NCI-H1694 treated with DMSO at 0.1 percent for 48 hours (cell line): Measurements from ENCODE around the gene INPP5A.

ENCODE experiments used
- DNase-seq: peaks from one replicate; lab custom pipeline; 2025; lab: John Stamatoyannopoulos, UW

INPP5A gene

DNA sequence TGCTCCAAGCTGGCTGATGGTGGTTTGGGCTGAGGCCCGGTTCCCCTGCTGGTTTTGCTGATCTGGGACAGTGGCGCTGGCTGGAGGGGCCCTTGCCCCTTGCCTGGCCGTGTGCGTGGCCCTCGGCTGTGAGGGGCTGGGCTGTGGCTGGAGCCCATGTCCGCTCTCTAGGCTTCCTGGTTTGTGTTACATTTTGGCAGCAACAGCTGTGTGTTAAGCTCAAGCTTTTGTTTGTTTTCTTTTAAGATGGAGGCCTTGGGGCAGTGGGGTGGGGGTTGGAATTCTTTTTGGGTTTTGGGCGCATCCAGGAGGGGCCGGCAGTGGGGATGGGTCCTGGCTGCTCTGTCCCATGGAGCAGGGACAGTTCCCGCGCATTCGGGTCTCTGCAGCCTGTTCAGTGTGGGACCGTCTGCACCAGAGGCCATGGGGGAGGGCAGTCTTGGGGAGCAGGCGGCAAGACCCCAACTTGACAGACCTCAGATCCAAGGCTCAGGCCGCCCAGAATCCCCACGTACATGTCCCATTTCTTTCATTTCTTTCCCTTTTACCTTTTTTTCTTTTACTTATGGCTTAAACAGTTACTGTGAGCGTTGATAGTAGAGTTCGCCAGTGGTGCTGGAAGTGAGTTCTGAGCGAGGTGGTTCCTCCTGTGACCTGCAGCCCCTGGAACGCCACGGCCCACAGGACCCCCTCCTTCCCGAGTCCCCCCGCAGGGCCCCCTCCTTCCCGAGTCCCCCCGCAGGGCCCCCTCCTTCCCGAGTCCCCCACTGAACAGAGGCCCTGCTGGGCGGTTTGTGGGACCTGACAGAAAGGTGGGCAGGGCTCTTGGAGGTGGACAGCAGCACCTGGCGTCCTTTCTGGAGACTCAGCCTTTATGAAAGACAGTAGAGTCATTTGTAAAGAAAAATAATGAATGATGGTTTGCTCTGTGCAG lies 75.3 kb downstream of the INPP5A start:
- no peak for DNase-seq

DNA sequence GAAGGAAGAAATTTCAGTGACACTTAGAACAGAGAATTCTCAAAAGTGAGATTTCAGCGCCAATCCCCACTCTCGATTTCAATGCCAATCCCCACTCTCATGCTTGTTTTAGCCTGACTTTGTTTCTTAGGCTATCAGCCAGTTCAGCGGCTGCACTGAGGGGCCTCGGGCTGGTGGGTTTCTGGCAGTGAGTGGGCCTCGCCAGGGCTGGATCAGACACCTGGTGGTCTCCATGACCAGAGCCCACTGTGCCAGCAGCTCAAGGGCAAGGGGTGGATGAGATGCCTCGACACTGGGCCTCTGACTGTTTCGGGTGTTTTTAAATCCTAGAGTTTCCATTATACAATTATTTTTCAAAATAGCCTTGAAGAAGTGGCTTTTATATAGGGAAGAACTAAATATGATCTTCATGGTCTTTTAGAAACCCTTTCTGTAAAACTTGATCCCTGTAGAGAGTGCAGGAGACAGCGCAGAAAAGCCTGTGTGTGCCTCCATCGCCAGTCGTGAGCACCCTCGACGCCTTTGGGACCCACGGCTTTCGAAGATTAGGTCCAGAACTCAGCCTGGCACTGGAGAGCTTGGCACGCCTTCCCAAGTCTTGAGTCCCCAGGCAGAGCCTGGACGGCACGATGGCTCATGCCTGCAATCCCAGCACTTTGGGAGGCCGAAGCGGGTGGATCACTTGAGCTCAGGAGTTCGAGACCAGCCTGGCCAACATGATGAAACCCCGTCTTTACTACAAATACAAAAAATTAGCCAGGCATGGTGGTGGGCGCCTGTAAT lies 76.2 kb downstream of the INPP5A start:
- DNase-seq = no peak

DNA sequence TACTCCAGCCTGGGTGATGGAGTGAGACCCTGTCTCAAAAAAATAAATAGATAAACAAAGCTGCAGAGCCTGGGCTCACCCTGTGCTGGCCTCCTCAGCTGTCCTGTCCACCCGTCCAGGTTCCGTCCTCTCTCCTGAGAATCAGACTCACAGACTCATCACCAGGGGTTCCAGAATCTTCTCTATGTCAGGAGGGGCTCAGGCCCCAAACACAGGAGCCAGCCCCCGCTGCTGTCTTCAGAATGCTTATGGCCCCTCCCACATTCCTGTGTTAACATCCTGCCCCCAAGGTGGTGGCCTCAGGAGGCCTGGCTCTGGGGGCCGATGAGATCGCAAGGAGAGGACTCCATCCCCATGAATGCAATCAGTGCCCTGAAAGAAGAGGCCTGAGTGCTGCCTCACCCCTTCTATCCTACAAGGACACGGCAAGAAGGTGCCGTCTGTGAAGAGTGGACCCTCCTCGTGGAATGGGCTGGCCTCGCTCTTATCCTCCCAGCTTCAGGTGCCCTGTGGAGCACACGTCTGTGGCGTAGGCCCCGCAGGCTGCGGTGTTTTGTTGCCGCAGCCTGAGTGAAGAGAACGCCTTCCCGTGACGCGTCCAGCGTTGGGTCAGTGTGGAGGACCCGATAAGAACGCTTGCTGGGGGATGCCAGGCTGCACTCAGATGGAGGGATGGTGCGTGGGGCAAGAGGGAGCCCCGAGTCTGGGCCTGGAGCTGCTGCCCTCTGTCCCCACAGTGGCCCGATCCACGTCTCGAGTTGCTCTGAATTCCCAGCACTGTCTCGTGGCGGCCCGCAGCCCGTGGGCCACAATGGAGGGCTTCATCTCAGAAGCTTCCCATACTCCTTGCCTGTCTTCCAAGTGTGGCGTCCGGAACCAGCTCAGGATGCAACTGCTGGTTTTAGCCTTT lies 77.1 kb downstream of the INPP5A start:
- no peak for DNase-seq

DNA sequence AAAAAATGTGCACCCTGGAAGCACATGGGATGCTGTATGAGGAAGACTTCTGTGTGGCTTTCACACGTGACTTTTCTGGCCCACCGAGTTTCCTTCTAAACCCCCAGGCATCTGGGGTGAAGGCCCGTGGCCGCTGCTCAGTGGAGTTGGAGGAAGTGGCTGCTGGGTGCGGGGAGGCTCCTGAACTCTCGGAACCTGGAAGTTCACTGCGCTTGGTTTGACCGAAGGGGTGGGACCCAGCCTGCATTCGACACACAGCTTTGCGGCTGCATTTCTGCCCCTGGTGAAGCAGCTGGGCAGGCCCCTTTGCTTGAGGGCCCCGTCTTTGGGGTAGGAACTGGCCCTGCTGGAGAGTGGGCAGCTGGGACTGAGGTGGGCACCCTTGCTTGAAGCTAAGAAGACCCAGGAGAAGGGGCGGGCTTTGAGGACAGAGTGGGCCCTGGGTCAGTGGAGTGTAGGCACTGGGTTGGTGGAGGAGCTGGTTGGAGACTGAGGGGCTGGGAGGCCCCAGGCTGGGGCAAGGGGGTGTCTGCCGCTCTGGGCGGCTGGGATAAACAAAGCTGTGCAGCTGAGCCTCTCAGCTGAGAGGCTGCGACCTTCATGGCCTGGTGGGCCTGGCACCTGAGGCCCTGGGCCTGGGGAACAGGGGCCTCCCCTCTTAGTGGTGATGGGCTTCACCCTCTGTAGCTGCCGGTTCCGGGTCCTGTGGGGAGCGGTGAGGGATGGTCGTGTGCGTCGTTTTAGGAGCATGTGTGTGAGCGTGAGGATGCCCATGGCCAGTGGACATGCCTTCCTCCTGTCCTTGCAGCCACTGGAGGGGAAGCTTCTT lies 78.0 kb downstream of the INPP5A start:
- no peak for DNase-seq

DNA sequence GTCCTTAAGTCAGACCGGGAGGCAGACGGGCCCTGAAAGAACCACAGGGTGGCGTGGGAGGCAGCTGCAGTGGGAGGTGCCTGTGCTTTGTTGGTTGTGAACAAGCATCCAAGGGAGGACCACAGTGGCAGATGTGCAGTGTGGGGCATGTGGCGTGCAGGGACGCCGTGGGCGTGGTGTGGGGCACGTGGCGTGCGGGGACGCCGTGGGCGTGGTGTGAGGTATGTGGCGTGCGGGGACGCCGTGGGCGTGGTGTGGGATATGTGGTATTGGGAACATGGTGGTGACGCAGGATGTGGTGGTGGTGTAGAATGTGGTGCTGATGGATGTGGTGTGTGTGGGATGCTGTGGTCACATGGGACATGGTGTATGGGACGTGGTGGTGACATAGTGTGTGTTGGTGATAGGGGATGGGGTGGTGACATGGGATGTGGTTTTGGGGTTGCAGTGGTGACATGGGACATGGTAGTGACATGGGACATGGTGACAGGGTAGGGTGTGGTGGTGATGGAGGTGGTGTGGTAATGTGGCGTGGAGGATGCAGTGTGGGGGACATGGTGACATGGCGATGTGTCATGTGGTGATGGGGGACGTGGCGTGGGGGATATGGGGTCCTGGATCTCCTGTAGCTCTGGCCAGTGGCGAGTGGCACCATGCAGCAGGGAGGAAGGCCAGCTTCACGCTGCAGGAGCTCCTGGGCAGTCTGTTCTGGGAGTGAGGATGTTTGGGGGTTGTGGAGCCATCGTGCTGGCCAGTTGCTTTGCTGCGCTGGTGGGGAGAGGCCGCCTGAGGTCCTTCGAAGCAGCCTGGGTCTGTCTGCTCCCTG lies 78.8 kb downstream of the INPP5A start:
- DNase-seq = no peak

DNA sequence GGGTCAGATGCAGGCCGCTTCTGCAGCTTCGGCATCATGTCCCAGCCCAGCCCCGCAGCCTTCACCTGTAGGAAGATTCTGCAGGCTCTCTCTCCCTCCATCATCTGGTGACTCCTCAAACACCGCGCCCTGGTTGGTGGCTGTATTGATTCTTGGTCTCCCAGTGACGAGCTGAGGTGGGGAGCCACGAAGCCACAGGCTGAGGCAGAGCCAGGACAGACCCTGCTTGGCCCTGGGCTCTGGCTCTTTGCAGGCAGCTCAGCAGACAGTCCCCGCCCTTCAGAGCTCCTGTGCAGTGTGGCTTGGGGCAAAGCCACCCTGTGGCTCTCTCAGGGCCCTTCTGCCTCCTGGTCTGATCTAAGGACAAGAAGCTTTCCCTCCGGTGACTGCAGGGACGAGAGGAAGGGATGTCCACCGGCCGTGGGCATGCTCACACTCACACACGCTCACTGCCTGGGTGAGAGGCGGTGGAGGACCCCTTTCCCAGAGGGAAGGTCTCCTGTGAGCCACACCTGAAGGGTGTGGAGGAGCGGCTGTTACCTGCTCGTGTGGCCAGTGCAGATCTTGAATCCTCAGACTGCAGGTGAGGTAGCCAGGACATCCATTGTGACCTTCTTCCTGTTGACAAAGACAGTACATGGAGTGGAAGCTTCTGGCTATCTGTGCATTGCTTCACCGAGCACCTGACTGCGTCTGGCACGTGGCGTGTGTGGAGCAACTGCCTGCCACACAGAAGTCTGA lies 79.6 kb downstream of the INPP5A start:
- DNase-seq = no peak

DNA sequence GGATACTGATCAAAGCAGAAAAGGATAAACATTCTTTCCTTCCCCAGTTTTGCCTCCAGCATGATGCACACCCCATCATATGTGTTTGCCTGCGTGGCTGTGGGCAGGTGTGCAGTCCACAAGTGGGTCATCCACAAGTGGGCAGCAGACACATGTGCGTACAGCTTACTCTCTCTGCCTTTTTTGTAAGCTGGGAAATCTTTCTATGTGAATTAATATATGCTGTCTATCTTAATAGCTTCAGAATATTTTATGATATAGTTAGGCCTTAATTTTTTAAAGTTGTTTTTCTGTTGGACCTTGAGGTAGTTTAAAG lies 80.1 kb downstream of the INPP5A start:
- no peak for DNase-seq

DNA sequence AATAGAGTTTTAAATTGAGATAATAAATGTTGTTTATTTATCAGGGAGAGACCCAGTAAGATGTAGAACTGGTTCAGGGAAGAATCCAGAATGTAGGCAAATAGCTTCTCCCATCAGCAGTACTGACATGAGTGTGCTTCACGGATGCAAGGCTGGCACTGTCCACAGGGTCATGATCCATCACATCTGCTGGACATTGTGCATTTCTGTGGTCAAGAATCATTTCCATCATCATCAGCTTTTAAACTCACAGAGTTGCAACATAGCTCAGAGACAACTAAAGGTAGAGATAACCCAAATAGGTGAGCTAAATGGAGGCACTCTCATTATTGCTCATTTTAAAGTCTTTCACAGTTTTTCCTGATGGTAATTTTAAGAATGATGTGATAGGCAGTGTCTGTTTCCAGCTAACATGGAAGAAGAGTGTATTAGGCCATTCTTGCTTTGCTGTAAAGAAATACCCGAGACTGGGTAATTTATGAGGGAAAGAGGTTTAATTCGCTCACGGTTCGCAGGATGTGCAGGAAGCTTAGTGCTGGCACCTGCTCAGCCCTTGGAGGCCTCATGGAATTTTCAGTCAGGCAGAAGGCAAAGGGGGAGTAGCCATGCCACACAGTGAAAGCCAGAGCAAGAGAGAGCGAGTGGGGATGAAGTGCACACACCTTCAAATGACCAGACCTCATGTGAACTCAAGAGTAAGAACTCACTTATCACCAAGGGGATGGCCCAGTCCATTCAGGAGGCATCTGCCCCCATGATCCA lies 80.8 kb downstream of the INPP5A start:
- no peak for DNase-seq

DNA sequence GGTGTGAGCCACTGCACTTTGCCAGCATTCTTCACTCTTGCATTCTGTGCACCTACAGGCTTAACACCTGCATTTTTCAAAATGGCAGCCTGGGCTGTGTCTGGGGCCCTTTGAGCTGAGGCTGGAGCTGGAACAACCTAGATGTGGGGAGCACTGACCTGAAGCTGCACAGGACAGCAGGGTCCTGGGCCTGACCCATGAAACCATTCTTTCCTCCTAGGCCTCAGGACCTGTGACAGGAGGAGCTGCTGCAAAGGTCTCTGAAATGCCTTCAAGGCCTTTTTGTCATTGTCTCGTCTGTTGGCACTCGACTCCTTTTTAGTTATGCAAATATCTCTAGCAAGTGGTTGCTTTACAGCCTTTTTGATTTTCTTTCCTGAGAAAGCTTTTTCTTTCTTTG lies 82.3 kb downstream of the INPP5A start:
- no peak for DNase-seq

DNA sequence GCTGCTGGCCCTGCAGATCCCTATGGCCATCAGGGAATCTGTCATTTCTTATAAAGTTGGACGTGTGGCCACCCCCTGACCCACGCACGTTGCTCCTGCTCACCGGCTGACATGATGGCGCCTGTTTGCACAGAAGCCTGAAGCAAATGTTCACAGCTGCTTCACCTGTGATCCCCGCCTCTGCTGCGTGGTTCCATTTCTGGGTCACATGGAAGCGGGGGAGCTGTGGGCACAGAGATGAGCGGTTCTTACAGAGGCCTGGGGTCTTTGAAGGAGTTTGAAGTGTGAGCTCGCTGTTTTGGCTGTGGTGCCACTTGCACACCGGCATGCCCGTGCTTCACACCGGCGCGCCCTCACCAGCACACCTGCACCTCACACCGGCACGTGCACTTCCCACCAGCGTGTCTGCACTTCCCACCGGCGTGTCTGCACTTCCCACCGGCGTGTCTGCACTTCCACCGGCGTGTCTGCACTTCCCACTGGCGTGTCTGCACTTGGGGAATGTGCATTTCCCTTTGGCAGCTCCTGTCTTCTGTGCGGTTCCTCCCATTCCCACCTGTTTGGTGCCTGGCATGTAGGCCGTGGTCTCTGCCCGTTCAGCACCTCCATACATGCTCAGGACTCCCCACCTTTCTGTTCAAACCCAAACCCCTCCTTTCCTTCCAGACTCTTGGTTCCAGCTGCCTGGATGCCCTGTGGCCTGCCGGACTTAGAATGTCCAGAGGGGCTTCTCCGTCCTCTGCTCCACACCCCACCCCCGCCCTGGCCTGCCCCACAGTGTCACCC lies 86.7 kb downstream of the INPP5A start:
- no peak for DNase-seq

DNA sequence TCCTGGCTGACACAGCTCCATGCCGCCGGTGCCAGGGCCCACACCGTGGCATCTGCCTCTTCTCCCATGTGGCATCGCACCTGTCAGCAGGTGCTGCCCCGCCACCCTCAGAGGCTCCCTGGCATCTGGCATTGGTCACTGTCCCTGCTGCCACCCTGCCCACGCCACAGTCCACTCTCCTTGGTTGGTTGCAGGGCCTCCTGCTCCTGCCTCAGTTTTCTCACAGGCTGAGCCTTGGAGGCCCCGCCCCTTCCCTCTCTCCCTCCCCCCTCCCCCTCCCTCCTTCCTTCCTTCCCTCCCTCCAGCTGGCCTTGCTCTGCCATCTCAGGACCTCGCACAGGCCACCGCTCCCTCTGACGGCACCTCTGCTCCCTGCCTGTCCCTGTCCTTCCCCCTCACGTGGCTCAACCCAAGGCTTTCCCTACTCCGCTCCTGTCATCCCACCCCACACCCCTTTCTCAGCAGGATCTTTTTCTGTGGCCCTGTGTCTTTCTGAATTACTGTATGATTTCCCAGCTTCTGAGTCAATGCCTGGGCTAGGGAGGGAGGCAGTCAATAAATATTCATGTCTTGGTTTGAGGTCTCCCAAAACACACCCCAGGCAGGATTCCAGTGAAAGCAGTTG lies 87.4 kb downstream of the INPP5A start:
- no peak for DNase-seq

DNA sequence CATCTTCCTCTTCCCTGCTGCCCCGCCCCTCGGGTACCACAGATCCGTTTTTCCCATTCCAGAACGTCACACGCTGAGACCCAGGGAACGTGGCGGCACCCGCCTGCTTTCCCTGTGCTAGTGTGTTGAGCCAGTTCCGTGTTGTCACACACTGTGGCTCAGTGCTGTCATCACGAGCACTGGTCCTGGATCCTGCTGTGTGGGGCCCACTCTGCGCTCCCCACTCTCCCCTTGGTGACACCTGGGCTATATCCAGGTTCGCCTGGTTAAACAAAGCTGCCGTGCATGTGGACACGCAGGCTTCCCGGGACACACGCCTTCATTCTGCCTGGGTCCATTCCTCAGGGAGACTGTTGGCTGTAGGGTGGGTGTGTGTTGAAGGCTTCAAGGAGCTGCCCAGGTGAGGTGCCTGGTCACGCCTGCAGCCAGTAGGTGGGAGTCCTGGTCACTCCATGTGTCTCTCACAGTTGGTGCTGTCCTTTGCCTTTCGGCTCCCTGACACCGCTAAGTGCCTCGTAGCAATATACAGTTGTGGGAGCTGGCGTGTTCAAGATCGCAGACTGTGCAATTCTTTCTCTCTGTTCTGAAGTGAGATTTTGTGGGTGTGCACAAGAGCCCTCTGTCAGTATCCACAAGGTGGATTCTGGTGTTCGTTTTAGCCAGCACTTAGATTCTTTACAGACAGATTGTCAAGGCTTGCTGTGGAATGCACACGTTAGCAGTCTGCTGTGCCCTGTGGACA lies 88.6 kb downstream of the INPP5A start:
- no peak for DNase-seq

DNA sequence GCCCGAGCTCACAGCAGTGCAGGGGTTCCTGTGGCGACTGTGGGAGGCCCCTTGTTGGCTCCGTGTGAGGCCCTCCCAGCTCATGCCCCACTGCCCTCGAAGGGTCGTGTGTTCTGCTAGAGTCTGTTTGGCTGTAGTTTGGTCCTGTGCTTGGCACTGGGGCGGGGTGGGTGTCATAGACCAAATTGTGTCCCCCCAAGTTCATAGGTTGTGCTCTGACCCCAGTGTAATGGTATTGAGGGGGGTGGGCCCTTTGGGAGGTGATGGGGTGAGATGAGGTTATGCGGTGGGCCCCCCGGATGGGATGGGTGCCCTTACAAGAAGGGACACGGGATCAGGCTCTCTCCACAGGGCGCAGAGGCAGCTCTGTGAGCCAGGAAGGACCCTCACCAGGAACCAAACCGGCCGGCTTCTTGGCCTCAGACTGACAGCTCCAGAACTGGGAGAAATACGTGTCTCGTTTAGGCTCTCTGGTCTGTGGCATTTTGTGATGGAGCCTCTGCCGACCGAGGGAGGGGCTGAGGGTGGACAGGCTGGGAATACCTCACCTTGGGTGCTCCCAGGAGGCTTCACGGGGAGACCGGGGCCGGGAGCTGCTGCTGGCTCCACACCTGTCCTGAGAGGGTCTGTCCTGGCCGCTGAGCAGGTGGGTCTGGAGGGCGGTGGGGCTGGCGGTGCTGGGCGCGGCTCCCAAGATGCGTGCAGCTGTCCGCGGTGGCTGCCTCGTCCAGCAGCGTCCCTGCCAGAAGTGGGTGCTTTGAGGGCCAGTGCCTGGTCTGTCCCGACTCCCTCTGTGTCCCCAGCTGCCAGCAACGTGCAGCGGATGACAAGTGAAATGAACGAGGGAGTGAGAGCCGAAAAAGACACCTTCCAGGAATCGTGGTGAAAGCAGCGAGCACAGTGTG lies 89.4 kb downstream of the INPP5A start:
- no peak for DNase-seq

DNA sequence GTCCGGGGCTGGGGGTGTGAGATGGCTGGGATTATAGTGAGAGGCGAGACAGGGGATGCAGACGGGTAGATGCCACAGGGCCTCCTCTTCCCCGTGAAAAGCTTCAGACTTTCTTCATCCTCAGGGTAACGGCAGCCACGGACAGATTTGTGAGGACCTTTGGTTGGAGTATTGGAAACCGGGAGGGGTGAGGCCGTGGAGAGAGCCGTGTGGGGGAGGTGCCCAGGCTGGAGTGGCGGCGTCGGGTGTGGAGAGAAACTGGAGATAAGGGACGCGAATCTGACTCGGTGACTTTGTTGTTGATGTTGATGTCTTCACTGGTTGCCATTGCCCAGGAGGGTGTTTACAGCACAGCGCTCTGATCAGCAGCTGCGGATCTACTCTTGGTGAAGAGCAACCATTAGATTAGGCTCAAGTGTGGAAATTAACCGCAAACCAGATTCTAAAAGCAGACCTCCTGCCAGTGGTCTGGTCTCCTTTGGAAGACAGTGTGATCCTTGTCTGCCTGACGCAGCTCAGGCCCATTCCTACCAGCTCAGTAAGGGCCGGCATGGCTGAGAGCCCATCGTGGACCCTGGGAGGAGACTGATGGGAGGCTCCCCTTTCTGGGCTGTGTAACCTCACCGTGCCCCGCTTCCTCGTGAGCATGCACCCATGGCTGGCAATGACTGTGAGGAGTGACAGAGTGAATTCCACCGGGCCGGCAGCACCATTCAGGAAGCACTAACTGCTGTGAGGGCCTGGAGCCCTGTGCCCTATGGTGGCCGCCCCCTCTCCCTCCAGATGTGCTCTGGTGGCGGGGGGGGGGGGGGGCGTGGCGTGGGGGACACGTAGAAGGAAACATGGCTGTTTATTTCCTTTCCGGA lies 90.3 kb downstream of the INPP5A start:
- DNase-seq = no peak
